Medulla oblongata (tissue), 1 donor: ENCODE results near the gene RGS7BP.
"Not testable (repeated sequence)": the region's sequence is repeated elsewhere in the genome, so short reads cannot be mapped to it uniquely, and the experiment has no call there.

Experiments used
- DNase-seq: peaks from one replicate; pipeline ENCODE4 v3.0.0-alpha.2; 2015; ENCODE audit errors: extremely low spot score

RGS7BP gene

DNA sequence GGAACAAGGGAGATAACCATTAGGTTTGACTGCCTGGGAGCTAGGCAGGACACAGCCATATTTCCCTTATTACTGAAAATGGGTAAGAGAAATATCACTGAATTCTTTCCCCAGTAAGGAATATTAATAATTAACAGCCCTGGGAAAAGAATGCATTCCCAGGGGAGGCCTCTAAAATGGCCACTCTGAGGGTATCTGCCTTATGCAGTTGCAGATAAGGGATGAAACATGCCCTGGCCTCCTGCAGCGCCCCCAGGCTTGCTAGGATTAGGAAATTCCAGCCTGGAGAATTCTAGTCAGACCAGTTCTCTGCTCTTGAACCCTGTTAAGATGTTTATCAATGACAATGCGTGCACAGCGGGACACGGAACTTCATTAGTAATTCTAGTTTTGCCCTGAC, 52.8 kb downstream of the RGS7BP start:
- not testable (repeated sequence) for DNase-seq

- no peak for DNase-seq
Measured at GRCh38 chr5:64566310-64566916, 60.6 kb downstream of the RGS7BP start.

GRCh38 chr5:64569858-64570257, 64.0 kb downstream of the RGS7BP start:
- DNase-seq, result no peak

- DNase-seq, result no peak
Measured at GRCh38 chr5:64570395-64570996, 64.7 kb downstream of the RGS7BP start.

DNA sequence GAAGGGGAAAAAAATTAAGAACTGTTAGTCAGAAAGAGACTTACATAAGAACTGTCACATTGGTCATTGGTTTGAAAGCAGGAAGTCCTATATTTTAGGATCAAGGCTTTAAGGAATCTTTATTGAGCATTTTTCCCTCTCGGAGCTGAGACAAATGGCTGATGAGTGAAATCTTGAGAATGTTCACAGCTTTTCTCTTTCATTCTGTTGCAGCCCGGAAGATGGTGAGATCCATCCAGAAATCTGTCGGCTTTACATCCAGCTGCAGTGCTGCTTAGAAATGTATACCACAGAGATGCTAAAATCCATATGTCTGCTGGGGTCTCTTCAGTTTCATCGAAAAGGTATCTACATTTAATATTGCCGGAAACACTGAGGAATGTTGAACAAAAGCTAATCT, 69.7 kb downstream of the RGS7BP start:
- DNase-seq, result no peak

DNA sequence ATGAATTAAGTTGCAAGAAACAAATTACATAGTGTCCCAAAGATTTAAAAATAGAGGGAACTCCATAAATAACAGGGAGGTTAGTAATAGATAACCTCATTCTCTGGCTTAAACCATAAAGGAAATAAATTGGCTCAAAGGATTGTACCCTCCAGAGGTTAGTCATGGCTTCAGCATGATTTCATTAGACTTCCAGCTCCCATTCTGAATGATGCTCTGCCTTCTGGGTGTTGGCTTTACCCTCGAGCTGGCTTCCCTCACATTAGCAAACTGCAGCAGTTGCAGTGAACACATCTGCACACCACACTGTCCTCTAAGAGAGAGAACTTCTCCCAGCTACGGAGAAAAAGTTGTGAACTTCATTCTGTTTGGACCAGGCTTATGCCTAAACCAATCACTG, 70.4 kb downstream of the RGS7BP start:
- no peak for DNase-seq

- DNase-seq, result no peak
Measured at GRCh38 chr5:64585646-64586045, 79.8 kb downstream of the RGS7BP start.

GRCh38 chr5:64587370-64587769, 81.6 kb downstream of the RGS7BP start:
- no peak for DNase-seq

GRCh38 chr5:64592730-64593341, 87.0 kb downstream of the RGS7BP start:
- DNase-seq, result no peak

- no peak for DNase-seq
Measured at GRCh38 chr5:64594025-64594424, 88.2 kb downstream of the RGS7BP start.

DNA sequence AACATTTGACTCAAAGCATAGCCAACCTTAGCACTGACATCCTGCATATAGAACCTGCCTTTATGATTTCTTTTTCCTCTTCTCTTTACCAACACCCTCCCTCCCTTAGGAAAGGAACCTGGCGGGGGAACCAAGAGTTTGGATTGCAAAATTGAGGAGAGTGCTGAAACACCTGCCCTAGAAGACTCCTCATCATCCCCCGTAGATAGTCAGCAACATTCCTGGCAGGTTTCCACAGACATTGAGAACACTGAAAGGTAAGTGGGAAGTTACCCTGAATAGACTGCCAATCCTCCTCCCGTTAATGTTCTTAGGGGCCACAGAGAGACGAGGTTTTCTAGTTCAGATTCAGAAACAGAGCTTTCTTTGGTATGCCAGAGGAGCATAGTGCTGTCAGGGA, 88.8 kb downstream of the RGS7BP start:
- no peak for DNase-seq

DNA sequence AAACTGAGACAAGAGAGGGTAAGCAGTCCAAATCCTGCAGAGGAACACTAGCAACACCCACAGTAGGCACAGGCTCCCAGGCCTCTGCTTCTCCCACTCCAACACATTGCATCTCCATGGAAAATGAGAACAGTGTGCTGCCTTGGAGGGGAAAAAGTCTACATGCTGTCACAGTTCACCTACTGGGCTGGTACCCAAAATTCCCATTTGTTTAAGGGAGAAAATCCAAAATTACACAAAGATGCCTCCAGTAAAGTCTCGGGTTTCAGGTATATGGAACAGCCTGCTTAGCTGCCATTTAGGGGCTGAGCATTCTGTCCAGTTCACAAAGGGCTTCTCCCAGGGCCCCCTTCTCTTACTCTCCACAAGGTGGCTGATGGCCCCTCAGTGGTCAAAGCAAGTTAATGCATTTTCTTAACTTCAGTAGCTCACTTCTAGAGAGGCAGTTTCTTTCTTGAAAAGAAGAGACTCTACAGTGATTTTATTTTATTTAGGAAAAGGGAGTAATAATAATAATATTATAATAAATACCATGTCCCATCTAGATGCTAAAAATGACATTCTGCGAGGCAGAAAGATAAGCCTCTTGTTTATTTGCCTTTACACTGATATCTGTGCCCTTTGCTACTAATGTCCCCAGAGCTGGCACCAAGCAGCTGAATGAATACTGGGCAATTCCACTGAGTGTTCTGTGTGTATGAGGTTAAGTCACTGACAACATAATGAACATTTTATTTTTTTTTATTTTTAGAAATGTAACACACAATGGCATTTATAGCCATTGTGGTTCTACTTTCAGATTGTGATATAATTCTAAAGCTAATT, 89.4 kb downstream of the RGS7BP start:
- no peak for DNase-seq

DNA sequence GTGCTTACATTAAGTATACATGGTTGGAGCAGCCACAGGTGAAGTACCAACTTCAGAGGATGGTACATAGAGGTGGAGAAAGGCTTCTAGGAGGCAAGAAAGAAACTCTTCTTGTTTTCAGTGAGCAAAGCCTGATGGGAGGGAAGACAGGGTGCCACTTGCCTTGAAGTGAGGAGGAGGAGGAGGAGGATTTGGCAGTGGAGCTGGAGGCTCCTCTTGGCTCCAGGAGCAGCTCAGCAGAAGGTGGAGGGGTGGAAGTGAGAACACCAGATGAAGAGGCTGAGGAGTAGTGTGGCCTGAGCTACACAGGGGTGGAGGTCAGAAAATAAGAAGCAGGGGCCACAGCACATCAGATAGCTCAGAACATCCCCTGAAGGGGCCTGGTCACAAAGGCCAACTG, 93.4 kb downstream of the RGS7BP start:
- no peak for DNase-seq

DNA sequence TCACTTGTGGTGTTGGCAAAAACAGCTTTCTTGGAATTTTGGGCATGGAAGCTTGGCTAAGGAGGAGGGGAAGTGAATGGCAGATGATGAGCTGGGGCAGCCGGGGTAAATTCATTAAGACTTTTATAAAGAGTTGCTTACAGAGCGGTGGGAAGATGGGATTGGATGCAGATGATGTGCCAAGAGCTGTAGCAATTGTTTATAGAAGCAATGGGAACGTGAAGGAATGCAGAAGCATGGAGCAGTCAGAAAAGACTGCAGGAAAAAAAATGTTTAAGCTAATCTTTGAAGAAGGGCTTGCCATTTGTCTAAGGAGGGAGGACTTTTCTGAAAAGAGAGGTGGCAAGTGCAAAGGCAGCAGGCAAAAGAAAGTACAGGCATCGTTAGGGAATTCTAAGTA, 97.9 kb downstream of the RGS7BP start:
- DNase-seq, result no peak

DNA sequence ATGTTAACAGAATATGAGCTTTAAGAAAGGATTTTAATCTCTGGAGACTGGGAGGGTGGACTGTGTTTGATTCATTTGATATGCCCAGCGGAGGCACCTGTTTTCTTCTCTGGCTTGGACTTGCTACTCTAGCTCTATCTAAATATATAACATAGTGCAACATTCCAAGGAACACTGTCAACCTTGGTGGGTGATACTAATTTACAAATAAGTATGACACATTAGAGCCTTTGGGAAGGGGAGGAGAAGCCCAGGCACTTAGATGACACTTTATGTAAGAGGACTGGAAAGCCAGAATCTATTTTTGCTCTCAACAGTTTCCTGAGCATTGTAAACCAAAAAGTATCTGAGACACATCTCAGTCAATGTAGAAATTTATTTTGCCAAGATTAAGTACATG, 101.1 kb downstream of the RGS7BP start:
- no peak for DNase-seq

GRCh38 chr5:64612344-64612961, 106.6 kb downstream of the RGS7BP start:
- peak; percentile 80 for DNase-seq

- DNase-seq, result no peak
Measured at GRCh38 chr5:64615895-64616294, 110.1 kb downstream of the RGS7BP start.

GRCh38 chr5:64619609-64620008, 113.8 kb downstream of the RGS7BP start:
- DNase-seq, result no peak

DNA sequence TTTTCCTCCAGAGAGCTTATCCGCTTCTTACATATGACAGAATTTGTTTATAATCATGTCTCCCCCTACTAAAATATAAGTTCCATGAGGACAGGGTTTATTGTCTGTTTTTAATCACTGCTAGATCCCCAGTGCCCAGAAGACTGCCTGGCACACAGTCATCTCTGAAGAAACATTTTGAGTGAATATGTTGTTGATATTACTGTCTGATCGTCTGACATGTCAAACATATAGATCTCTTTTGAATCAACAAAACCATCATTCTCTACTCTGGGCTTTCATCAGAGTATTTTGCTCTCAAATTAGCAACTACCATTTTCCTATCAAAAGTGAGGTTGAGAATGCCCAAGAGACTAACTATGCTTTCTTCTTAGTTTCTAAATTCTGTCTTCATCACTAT, 117.2 kb downstream of the RGS7BP start:
- DNase-seq, result no peak

GRCh38 chr5:64625678-64626077, 119.9 kb downstream of the RGS7BP start:
- no peak for DNase-seq

GRCh38 chr5:64628901-64629300, 123.1 kb downstream of the RGS7BP start:
- DNase-seq, result no peak

- no peak for DNase-seq
Measured at GRCh38 chr5:64629841-64630240, 124.0 kb downstream of the RGS7BP start.
